HepG2 (cell line): ENCODE results near the gene KDM4F. TPM values are rescaled to one million over a fixed set of nuclear protein-coding genes. Genes with fewer than 3 reads are reported as not detected.

Source experiments
- ATAC-seq: fragments of 200-7000 bp; cut with Tn5 transposase; 3 replicates; pipeline ENCODE4 v1.9.1; 2020; ENCODE audit warnings: mild to moderate bottlenecking, moderate library complexity
- BruUV-seq: library from RNA; stranded (reverse); fragments of 400-500 nt; replicated peaks from 2 replicates; lab custom pipeline; 2021; lab: Mats Ljungman, UMichigan
- CTCF ChIA-PET: fragments of 300-600 bp; formaldehyde crosslinking; extraction: SDS; loops from one replicate; lab custom pipeline; 2021; ENCODE audit warnings: low total read pairs, inconsistent platforms, low intra/inter-chr PET ratio; lab: Yijun Ruan, JAX
- POLR2A ChIA-PET: fragments of 350-600 bp; sonication (Branson Sonifier 250); formaldehyde crosslinking; loops from one replicate; lab custom pipeline; 2020; ENCODE audit warnings: antibody characterized with exemption, inconsistent platforms; lab: Yijun Ruan, JAX
- DNase-seq: peaks from one replicate; pipeline ENCODE4 v3.0.0-alpha.2; 2015; ENCODE audit warnings: low spot score
- FAIRE-seq: peaks from 3 replicates; lab custom pipeline; 2011; peaks lifted over from hg19 to GRCh38; lab: Jason Lieb, UNC
- H2AFZ ChIP-seq: one replicate; pipeline ENCODE4 v1.6.1; 2011; ENCODE audit warnings: low read length, inconsistent platforms
- H3K27ac ChIP-seq: fragments of 300-600 bp; 3 replicates; pipeline ENCODE4 v1.8.0; 2011; ENCODE audit warnings: mixed run types, mild to moderate bottlenecking, mixed read lengths, low read length, inconsistent platforms; ENCODE audit not compliant: insufficient read depth; ENCODE audit errors: extremely low read length
- H3K27me3 ChIP-seq, 2 experiments: fragments of 200-600 bp in 1 of 2; 2 replicates in 1 of 2; 3 replicates in 1 of 2; pipeline versions ENCODE4 v1.6.0 to v1.8.0; 2011; ENCODE audit warnings: low read length in 2 of 2, mild to moderate bottlenecking in 2 of 2, moderate library complexity in 2 of 2, inconsistent platforms in 1 of 2; ENCODE audit not compliant: insufficient read depth in 2 of 2, control insufficient read depth in 1 of 2
- H3K36me3 ChIP-seq, 2 experiments: fragments of 200-600 bp in 1 of 2; replicated peaks in 1 of 2; 2 replicates in 1 of 2; 3 replicates in 1 of 2; pipeline versions ENCODE4 v1.5.1 to v1.8.0; 2011; ENCODE audit warnings: low read length in 2 of 2, inconsistent platforms in 1 of 2; ENCODE audit not compliant: insufficient read depth in 2 of 2, control insufficient read depth in 1 of 2
- H3K4me1 ChIP-seq: 2 replicates; pipeline ENCODE4 v1.5.1; 2012; ENCODE audit warnings: low read length, inconsistent platforms; ENCODE audit not compliant: insufficient read depth
- H3K4me2 ChIP-seq: 2 replicates; pipeline ENCODE4 v1.6.0; 2011; ENCODE audit warnings: low read depth, low read length, inconsistent platforms
- H3K4me3 ChIP-seq, 3 experiments: fragments of 200-600 bp in 1 of 3; sonication (generic), shearing (Covaris generic) in 1 of 3; replicated peaks in 1 of 3; 2 replicates each; pipeline ENCODE4 v1.5.1; 2011 to 2016; ENCODE audit warnings: low read length in 3 of 3, inconsistent platforms in 2 of 3, low read depth in 2 of 3, mild to moderate bottlenecking in 2 of 3, control low read depth in 1 of 3, mixed read lengths in 1 of 3; ENCODE audit not compliant: insufficient read depth in 1 of 3
- H3K79me2 ChIP-seq: one replicate; pipeline ENCODE4 v1.6.1; 2011; ENCODE audit warnings: low read length, inconsistent platforms; ENCODE audit not compliant: insufficient read depth
- H3K9ac ChIP-seq: 2 replicates; pipeline ENCODE4 v1.6.0; 2011; ENCODE audit warnings: mild to moderate bottlenecking, low read depth, low read length, inconsistent platforms; ENCODE audit not compliant: insufficient read depth
- H3K9me3 ChIP-seq: 2 replicates; pipeline ENCODE4 v1.5.1; 2012; ENCODE audit warnings: mild to moderate bottlenecking, low read length
- H4K20me1 ChIP-seq: 2 replicates; pipeline ENCODE4 v1.6.0; 2011; ENCODE audit warnings: inconsistent platforms, mild to moderate bottlenecking, low read length, moderate library complexity; ENCODE audit not compliant: insufficient read depth
- BORCS8-MEF2B ChIP-seq: sonication (generic); formaldehyde crosslinking; IDR thresholded peaks from 2 replicates; pipeline ENCODE4 v1.8.0; 2022; ENCODE audit warnings: mild to moderate bottlenecking, missing genetic modification reagents
- FOXK1 ChIP-seq: sonication (generic); formaldehyde crosslinking; IDR thresholded peaks from 2 replicates; pipeline ENCODE4 v1.4.0; 2020; ENCODE audit warnings: low read depth, missing genetic modification reagents, borderline replicate concordance
- HDAC2 ChIP-seq: sonication (generic); formaldehyde crosslinking; IDR thresholded peaks from 2 replicates; pipeline ENCODE4 v1.4.0; 2020; ENCODE audit warnings: missing genetic modification reagents
- KDM6A ChIP-seq: IDR thresholded peaks from 2 replicates; pipeline ENCODE4 v1.6.1; 2016; ENCODE audit warnings: low read depth
- NFE2L2 ChIP-seq: fragments of 150-350 bp; IDR thresholded peaks from 2 replicates; pipeline ENCODE4 v1.6.1; 2014; ENCODE audit warnings: low read length
- NR2F2 ChIP-seq: IDR thresholded peaks from 2 replicates; pipeline ENCODE4 v1.6.1; 2012; ENCODE audit warnings: low read depth, inconsistent platforms, borderline replicate concordance
- PATZ1 ChIP-seq: sonication (generic); formaldehyde crosslinking; IDR thresholded peaks from 2 replicates; pipeline ENCODE4 v1.4.0; 2020; ENCODE audit warnings: missing genetic modification reagents
- REPIN1 ChIP-seq: sonication (generic); formaldehyde crosslinking; IDR thresholded peaks from 2 replicates; pipeline ENCODE4 v1.8.0; 2022; ENCODE audit warnings: missing genetic modification reagents, low read depth, mild to moderate bottlenecking, borderline replicate concordance
- SATB2 ChIP-seq: sonication (generic); formaldehyde crosslinking; IDR thresholded peaks from 2 replicates; pipeline ENCODE4 v1.5.0; 2020; ENCODE audit warnings: missing genetic modification reagents
- SMARCE1 ChIP-seq: fragments of 450-650 bp; IDR thresholded peaks from 2 replicates; pipeline ENCODE4 v1.6.1; 2017; ENCODE audit warnings: borderline replicate concordance
- SPEN ChIP-seq: sonication (generic); formaldehyde crosslinking; IDR thresholded peaks from 2 replicates; pipeline ENCODE4 v1.5.1; 2020; ENCODE audit warnings: low read depth, mild to moderate bottlenecking, missing genetic modification reagents
- SRSF9 ChIP-seq: fragments of 200-400 bp; formaldehyde crosslinking; IDR thresholded peaks from 2 replicates; pipeline ENCODE4 v1.6.1; 2018; ENCODE audit warnings: borderline replicate concordance, mild to moderate bottlenecking, low read depth, low read length; ENCODE audit not compliant: insufficient read depth, poor library complexity, severe bottlenecking
- TFAP4 ChIP-seq: sonication (generic); IDR thresholded peaks from 2 replicates; pipeline ENCODE4 v1.6.1; 2016; ENCODE audit warnings: low read depth, borderline replicate concordance
- ZNF274 ChIP-seq: sonication (generic); formaldehyde crosslinking; IDR thresholded peaks from 2 replicates; pipeline ENCODE4 v1.5.1; 2020; ENCODE audit warnings: mild to moderate bottlenecking, missing genetic modification reagents
- ZNF350 ChIP-seq: sonication (generic); formaldehyde crosslinking; IDR thresholded peaks from 2 replicates; pipeline ENCODE4 v1.4.0; 2020; ENCODE audit warnings: mild to moderate bottlenecking, low read depth, missing genetic modification reagents, borderline replicate concordance
- ZNF577 ChIP-seq: sonication (generic); formaldehyde crosslinking; IDR thresholded peaks from 2 replicates; pipeline ENCODE4 v1.4.0; 2020; ENCODE audit warnings: mild to moderate bottlenecking, low read depth, missing genetic modification reagents, borderline replicate concordance
- ZNF678 ChIP-seq: sonication (generic); formaldehyde crosslinking; IDR thresholded peaks from 2 replicates; pipeline ENCODE4 v1.4.0; 2020; ENCODE audit warnings: mild to moderate bottlenecking, missing genetic modification reagents
- ZNF7 ChIP-seq: IDR thresholded peaks from 2 replicates; pipeline ENCODE4 v1.6.1; 2016; ENCODE audit warnings: missing biosample characterization, missing genetic modification reagents
- WGBS: methylation state at CpG from one replicate; pipeline ENCODE4 v1.1.6; 2017; ENCODE audit warnings: low lambda C conversion rate; 5-methylcytosine and 5-hydroxymethylcytosine counted together
- in situ Hi-C: cut with HindIII; loops from 2 replicates; pipeline ENCODE4 v1.10.0; 2017; ENCODE audit warnings: low pct_unique_long_range_greater_than_20kb; ENCODE audit not compliant: extremely low pct_ligation_motif_present
- intact Hi-C: fragments of 100-400 bp; cut with micrococcal nuclease; formaldehyde crosslinking; loops from one replicate; pipeline ENCODE4 v1.10.0; 2022; ENCODE audit not compliant: unreplicated experiment
- polyA plus RNA-seq, 8 experiments: library from polyadenylated mRNA; depleted of rRNA in 3 of 8; stranded (reverse) in 7 of 8; unstranded in 1 of 8; fragments of >200 nt; fragmentation: Illumina TruSeq in 4 of 8; extraction: Trizol in 4 of 8; gene quantifications; 2 replicates each; pipeline versions ENCODE4 v1.2.1 to v1.2.3, GENCODE V29; 2011 to 2016; ENCODE audit warnings: low read depth in 4 of 8, missing spikeins in 1 of 8, mixed read lengths in 1 of 8; ENCODE audit not compliant: insufficient read depth in 1 of 8
- total RNA-seq, 5 experiments: library from RNA; depleted of rRNA; stranded (reverse); fragments of >200 nt; fragmentation: Illumina TruSeq; extraction: Trizol; gene quantifications; 2 replicates each; pipeline ENCODE4 v1.2.3, GENCODE V29; 2016; ENCODE audit warnings: low read depth in 1 of 5
- TF ChIP-seq, protein P1 (sequence below): sonication (generic); formaldehyde crosslinking; IDR thresholded peaks from 2 replicates; pipeline ENCODE4 v1.4.0; 2020; ENCODE audit warnings: missing genetic modification reagents, borderline replicate concordance

KDM4F gene
- total and polyA plus RNA-seq, 2 of the 13 experiments (the other 11 are each of a cell fraction or from before 2014, with no cell fraction given), result not detected

DNA sequence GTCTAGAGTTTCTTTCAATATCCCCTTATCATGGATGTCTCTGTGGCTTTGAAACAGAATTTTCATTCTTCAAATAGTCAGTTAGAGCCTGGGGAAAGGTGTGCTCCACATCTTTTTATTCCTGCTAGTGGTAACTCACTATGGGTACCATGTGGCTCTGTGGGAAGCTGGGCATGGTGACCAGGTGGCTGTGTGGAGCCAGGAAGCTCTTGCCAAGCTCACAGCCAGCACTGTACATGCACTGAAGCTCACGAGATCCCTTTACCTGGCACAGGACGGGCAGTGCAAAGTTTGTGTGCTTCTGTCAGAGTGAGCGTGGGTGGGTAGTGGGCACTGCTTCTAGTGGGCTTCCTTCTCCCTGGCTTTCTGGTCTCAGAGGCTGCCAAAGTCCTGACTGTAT is 6.3 kb upstream of the KDM4F start:
- BruUV-seq, result no TSS peak
- WGBS, result 13% methylated on average over 3 of the region's 3 CpGs
- Histone ChIP-seq H3K4me2 (no peak overlapping the region), H3K9ac (no peak overlapping the region), H3K9me3 (no peaks in the 10 kb centered on the region), H3K27me3 (peaks cover 0 to 4% of the 10 kb centered on the region in 2 experiments; a peak in 1 of 5 replicates), H4K20me1 (no peaks in the 10 kb centered on the region), H2AFZ (no peak overlapping the region), H3K36me3 (no peaks in the 10 kb centered on the region), H3K4me3 (no peak overlapping the region), H3K79me2 (no peaks in the 10 kb centered on the region), H3K27ac (no peak overlapping the region), H3K4me1 (no peaks in the 10 kb centered on the region)
- in situ Hi-C loops, result no loop called here
- DNase-seq, result no peak
- no peak for TF ChIP-seq REPIN1 (CRISPR knock-in tag)
- no peak for TF ChIP-seq TFAP4
- no peak for TF ChIP-seq ZNF7 (CRISPR knock-in tag)
- no peak for TF ChIP-seq ZNF678 (CRISPR knock-in tag)
- no peak for TF ChIP-seq BORCS8-MEF2B (CRISPR knock-in tag)
- TF ChIP-seq ZNF577 (CRISPR knock-in tag), result no peak
- TF ChIP-seq FOXK1 (CRISPR knock-in tag), result no peak
- TF ChIP-seq SRSF9, result no peak
- TF ChIP-seq, protein P1, sequence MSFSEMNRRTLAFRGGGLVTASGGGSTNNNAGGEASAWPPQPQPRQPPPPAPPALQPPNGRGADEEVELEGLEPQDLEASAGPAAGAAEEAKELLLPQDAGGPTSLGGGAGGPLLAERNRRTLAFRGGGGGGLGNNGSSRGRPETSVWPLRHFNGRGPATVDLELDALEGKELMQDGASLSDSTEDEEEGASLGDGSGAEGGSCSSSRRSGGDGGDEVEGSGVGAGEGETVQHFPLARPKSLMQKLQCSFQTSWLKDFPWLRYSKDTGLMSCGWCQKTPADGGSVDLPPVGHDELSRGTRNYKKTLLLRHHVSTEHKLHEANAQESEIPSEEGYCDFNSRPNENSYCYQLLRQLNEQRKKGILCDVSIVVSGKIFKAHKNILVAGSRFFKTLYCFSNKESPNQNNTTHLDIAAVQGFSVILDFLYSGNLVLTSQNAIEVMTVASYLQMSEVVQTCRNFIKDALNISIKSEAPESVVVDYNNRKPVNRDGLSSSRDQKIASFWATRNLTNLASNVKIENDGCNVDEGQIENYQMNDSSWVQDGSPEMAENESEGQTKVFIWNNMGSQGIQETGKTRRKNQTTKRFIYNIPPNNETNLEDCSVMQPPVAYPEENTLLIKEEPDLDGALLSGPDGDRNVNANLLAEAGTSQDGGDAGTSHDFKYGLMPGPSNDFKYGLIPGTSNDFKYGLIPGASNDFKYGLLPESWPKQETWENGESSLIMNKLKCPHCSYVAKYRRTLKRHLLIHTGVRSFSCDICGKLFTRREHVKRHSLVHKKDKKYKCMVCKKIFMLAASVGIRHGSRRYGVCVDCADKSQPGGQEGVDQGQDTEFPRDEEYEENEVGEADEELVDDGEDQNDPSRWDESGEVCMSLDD (CRISPR knock-in tag), result no peak
- TF ChIP-seq ZNF274 (CRISPR knock-in tag), result no peak
- TF ChIP-seq PATZ1 (CRISPR knock-in tag), result no peak
- no peak for TF ChIP-seq SATB2 (CRISPR knock-in tag)
- TF ChIP-seq ZNF350 (CRISPR knock-in tag), result no peak
- TF ChIP-seq NFE2L2, result no peak
- no peak for TF ChIP-seq HDAC2
- no peak for TF ChIP-seq SPEN
- no peak for TF ChIP-seq NR2F2
- TF ChIP-seq SMARCE1, result no peak
- no peak for TF ChIP-seq KDM6A (CRISPR knock-in tag)
- ATAC-seq, result no peak
- intact Hi-C loops, result no loop called here
- ChIA-PET CTCF (no interaction called here), POLR2A (no interaction called here)
- no peak for FAIRE-seq
